GM12801 (cell line): Measurements from ENCODE around the gene CYSLTR2.

Experiments
- TF ChIP-seq, protein P1 (sequence below): IDR thresholded peaks from one replicate; pipeline ENCODE4 v1.5.1; 2011; ENCODE audit warnings: control low read depth; ENCODE audit not compliant: insufficient read length; ENCODE audit errors: extremely low read depth

CYSLTR2 gene

DNA sequence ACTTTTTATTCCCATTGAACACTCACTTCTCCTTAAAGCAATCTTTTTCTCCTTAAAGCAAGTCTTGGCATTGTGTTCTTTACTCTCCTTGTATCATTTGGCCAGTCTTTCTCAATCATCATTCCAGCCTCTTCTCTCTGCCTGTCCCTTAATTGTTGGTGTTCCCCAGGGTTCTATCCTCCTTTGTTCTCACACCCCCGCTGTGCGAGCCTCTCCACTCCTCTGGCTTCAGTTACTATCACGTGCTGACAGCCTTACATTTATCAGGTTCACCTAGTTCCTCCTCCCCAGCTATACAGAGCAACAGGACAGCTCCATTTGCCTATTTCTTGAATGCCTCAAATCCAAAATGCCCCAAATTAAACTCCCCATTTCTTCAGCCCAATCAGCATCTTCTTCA lies 24.6 kb downstream of the CYSLTR2 start:
- TF ChIP-seq, protein P1, sequence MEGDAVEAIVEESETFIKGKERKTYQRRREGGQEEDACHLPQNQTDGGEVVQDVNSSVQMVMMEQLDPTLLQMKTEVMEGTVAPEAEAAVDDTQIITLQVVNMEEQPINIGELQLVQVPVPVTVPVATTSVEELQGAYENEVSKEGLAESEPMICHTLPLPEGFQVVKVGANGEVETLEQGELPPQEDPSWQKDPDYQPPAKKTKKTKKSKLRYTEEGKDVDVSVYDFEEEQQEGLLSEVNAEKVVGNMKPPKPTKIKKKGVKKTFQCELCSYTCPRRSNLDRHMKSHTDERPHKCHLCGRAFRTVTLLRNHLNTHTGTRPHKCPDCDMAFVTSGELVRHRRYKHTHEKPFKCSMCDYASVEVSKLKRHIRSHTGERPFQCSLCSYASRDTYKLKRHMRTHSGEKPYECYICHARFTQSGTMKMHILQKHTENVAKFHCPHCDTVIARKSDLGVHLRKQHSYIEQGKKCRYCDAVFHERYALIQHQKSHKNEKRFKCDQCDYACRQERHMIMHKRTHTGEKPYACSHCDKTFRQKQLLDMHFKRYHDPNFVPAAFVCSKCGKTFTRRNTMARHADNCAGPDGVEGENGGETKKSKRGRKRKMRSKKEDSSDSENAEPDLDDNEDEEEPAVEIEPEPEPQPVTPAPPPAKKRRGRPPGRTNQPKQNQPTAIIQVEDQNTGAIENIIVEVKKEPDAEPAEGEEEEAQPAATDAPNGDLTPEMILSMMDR, result no peak

DNA sequence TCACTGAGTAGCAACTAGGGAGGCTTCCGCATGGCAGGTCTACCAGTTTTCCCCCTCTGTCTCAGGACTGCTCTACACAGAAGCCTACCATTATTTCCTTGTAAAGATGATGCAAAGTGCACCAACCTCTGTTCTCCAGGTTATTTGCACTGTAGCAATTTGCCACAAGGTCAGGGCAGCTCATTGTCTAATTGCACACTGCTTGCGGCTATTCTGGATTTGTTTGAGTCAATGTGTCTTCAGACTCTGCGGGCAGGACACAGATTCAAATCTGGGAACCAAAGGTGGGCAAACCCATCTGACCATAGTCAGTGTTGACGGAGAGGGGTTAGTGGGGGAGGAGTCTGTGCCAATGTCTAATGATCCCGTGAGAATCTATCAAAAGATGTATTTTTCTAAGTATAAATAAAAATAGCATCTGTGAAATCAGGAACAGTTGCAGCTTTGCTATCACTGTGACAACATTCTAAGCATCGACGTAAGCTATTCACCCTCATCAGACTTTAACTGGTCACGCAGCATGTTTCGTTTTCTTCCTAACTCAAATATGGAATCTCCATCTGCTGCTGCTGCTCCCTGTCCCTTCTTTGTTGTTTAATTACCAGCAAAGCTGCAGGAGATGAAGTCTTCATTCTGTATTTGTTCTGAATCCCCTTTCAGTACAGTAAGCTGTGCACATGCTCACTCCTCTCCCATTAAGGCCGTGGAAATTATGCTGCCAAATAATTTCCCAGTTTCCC lies 26.4 kb downstream of the CYSLTR2 start:
- TF ChIP-seq, protein P1, result no peak

DNA sequence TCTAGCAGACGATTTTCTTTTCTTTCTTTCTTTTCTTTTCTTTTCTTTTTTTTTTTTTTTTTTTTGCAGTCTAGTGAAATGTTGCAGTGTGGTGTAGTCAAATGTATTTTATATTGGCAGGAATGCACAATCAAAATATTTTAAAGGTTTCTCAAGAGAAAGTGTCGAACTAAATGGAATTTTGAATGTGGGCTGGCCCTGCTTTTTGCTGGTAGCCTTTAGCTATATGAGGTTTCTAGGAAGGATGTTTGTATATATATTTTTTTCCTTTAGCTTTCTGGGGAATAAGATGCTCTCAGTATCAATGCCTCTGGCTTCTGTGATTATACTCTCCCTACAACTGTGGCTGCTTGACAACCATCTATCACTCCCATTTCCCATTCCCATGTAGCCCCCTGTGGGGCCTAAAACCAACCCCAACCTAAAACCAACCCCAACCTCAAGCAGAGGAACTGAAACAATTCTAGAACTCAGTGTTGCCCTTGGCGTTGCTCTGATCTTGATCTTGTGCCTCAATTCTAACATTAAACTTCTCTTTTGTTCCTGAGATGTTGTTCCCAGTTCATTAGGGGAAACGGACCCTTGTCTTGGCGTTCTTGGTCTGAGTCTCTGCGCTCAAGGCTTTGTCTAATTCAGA lies 27.1 kb downstream of the CYSLTR2 start:
- TF ChIP-seq, protein P1, result no peak

DNA sequence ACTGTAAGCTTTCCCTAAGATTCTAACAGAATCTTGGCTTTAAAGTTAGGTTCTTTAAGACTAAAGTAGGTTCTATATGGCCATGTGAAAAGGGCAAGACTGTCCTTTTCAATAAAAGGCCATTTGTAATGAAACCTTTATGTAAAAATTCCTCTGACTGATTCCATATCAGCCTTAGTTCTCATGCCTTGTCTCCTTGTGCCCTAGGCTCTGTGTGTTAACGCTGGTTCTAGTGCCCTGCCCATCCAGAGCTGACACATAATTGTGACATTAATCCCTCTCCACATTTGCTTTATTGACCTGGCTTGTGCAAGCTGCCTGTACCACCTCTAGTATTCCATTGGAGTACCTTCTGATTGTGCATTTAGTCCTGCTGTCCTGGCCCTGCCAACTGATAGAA lies 28.2 kb downstream of the CYSLTR2 start:
- TF ChIP-seq, protein P1, result no peak

DNA sequence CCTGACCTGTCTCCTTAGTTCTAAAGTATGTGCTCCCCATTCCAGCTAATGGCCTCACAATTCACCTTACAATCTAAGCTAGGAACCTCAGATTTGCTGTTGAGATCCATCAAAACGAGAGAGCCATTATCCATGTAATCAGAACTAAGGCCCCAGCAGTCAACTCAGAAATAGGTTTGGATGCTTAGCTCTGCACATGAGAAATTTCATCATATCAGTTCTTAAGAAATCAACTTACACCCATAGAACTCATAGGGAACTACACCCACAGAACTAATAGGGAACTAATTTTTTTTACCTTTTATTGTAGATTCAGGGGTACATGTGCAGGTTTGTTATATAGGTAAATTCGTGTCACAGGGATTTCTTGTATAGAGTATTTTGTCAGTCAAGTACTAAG lies 28.7 kb downstream of the CYSLTR2 start:
- TF ChIP-seq, protein P1, result no peak

DNA sequence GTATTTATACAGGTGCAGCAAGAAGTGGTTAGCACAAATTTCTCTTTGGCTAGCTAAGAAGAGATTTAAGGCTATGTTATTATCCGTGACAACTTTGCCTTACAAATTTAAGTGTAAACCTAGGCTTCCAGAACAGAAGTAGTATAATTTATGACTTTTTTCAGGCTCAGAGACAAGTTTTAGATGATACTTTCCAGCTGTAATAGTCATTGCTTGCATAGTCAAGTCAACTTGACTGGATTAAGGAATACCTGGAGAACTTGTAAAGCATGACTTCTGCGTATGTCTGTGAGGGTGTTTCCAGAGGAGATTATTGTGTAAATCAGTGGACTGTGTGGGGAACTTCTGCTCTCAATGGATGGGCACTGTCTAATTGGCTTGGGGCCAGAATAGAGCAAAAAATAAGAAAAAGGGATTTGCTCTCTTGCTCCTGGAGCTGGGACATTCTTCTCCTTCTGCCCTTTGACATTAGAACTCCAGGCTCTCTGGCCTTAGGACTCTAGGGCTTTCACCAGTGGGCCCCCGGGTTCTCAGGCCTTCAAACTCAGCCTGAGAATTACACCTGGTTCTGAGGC lies 33.0 kb downstream of the CYSLTR2 start:
- TF ChIP-seq, protein P1, result no peak

DNA sequence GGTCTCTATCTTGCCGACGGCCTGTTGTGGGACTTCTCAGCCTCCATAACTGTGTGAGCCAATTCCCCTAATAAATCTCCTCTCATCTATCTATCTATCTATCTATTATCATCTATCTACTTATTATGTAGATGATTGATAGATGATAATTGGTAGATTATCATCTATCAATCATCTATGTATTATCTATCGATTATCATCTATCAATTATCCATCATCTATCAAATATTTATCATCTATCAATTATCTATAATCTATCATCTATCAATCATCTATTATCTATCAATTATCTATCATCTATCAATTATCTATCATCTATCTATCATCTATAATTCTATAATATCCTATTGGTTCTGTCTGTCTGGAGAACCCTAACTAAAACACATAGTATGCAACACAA lies 33.5 kb downstream of the CYSLTR2 start:
- TF ChIP-seq, protein P1, result no peak
